Stomach (tissue), 9 donors: ENCODE results near the gene FGR. TPM values are rescaled to one million over a fixed set of nuclear protein-coding genes. Genes with fewer than 3 reads are reported as not detected.

Source experiments
- DNase-seq, 2 donors: peaks; one replicate each; pipeline versions ENCODE4 v3.0.0 to v3.0.0-alpha.2; 2013 to 2019
- H3K27ac ChIP-seq, 5 donors: fragments of 200-600 bp in 4 of 5; sonication (generic) in 4 of 5; one replicate each; pipeline ENCODE4 v1.5.1; 2013 to 2019; ENCODE audit warnings: mild to moderate bottlenecking in 1 of 5, moderate library complexity in 1 of 5
- H3K27me3 ChIP-seq, 3 donors: fragments of 200-600 bp; sonication (generic); one replicate each; pipeline ENCODE4 v1.5.1; 2017 to 2019; ENCODE audit warnings: mixed run types in 1 of 3
- H3K36me3 ChIP-seq, 4 donors: fragments of 200-600 bp; sonication (generic); 1 replicate in 3 of 4; 2 replicates in 1 of 4; pipeline ENCODE4 v1.5.1; 2016 to 2019
- H3K4me1 ChIP-seq, 4 donors: fragments of 200-600 bp; sonication (generic); one replicate each; pipeline ENCODE4 v1.5.1; 2016 to 2019
- H3K4me3 ChIP-seq, 4 donors: fragments of 200-600 bp; sonication (generic) in 3 of 4; one replicate each; pipeline ENCODE4 v1.5.1; 2016 to 2019; ENCODE audit warnings: mild to moderate bottlenecking in 1 of 4
- H3K9me3 ChIP-seq, 4 donors: fragments of 200-600 bp; sonication (generic); one replicate each; pipeline ENCODE4 v1.5.1; 2016 to 2019
- CTCF ChIP-seq, 7 experiments: fragments of 450-650 bp in 4 of 7; fragments of 200-600 bp in 3 of 7; sonication (generic) in 3 of 7; IDR thresholded peaks; one replicate each; pipeline ENCODE4 v1.5.1; 2016 to 2019; ENCODE audit warnings: antibody characterized with exemption in 7 of 7, control low read depth in 2 of 7, mild to moderate bottlenecking in 1 of 7
- EP300 ChIP-seq: sonication (generic); formaldehyde crosslinking; IDR thresholded peaks from one replicate; pipeline ENCODE4 v1.6.1; 2017; ENCODE audit warnings: antibody characterized with exemption
- POLR2A ChIP-seq, 4 donors: fragments of 450-650 bp; IDR thresholded peaks; one replicate each; pipeline ENCODE4 v1.6.1; 2016; ENCODE audit warnings: antibody characterized with exemption in 4 of 4, control low read depth in 2 of 4, mild to moderate bottlenecking in 1 of 4, moderate library complexity in 1 of 4
- POLR2AphosphoS5 ChIP-seq, 3 donors: sonication (generic); formaldehyde crosslinking; IDR thresholded peaks; one replicate each; pipeline ENCODE4 v1.6.1; 2016; ENCODE audit warnings: antibody characterized with exemption in 3 of 3
- WGBS, 5 donors: extraction: QIAGEN DNeasy Blood & Tissue Kit in 3 of 5; methylation state at CpG; one replicate each; pipeline versions ENCODE4 v1.1.5 to v1.1.7; 2013 to 2018; 5-methylcytosine and 5-hydroxymethylcytosine counted together
- intact Hi-C: fragments of 100-400 bp; cut with DNase I; formaldehyde crosslinking; loops from one replicate; pipeline ENCODE4 v1.15.1; 2023; ENCODE audit warnings: low total_unique reads
- polyA plus RNA-seq, 3 donors: library from polyadenylated mRNA; stranded (reverse); fragments of 200-250 nt; gene quantifications; one replicate each; pipeline ENCODE4 v1.2.3, GENCODE V29; 2013
- total RNA-seq, 5 donors: library from RNA; depleted of rRNA; stranded (reverse); fragments of >200 nt; gene quantifications; one replicate each; pipeline versions ENCODE4 v1.1.0 to v1.2.3, GENCODE V29; 2014 to 2016
- donor health status: healthy with polysubstance abuse.
- donor health status: Bipolar disorder and iron deficiency.
- donor health status: healthy.

FGR gene
- total and polyA plus RNA-seq, 8 donors: 3.1 to 9.9 (median 6.8) TPM; not detected in 2

GRCh38 chr1:27590917-27591508 is 44.0 kb downstream of the FGR start:
- H3K4me1 ChIP-seq: peaks cover 61 to 98% (median 85%) of the 10 kb centered on the region in 4 donors
- TF ChIP-seq EP300 (no peak), POLR2AphosphoS5 (IDR thresholded peaks at IDR 0.05) (no peak), POLR2A (IDR thresholded peaks at IDR 0.05) (no peak), CTCF (IDR thresholded peaks at IDR 0.05) (no peak)
- no peaks in the 10 kb centered on the region for H3K9me3 ChIP-seq
- H3K27me3 ChIP-seq: no peaks in the 10 kb centered on the region
- WGBS, 5 donors: 60 to 71% (median 62%) methylated on average over 3 to 5 of the region's 5 CpGs
- H3K27ac ChIP-seq: peak overlapping the region in 4 of 5 donors; percentile 57 to 74 (median 70)
- intact Hi-C loops: no loop called here
- DNase-seq: peak in 1 of 2 donors; percentile 71
- no peak overlapping the region for H3K4me3 ChIP-seq
- peaks cover 0 to 25% (median 3%) of the 10 kb centered on the region in 4 donors for H3K36me3 ChIP-seq

- Histone ChIP-seq H3K27me3 (no peaks in the 10 kb centered on the region), H3K27ac (peak overlapping the region in 4 of 5 donors; percentile 57 to 74 (median 70)), H3K4me1 (peaks cover 59 to 93% (median 77%) of the 10 kb centered on the region in 4 donors), H3K36me3 (peaks cover 0 to 21% (median 3%) of the 10 kb centered on the region in 4 donors), H3K4me3 (no peak overlapping the region), H3K9me3 (no peaks in the 10 kb centered on the region)
- WGBS, 5 donors: 22 to 41% (median 33%) methylated on average over 2 to 13 of the region's 13 CpGs
- DNase-seq: peak in 1 of 2 donors; percentile 84
- TF ChIP-seq POLR2AphosphoS5 (IDR thresholded peaks at IDR 0.05) (no peak), CTCF (IDR thresholded peaks at IDR 0.05) (no peak), POLR2A (IDR thresholded peaks at IDR 0.05) (no peak), EP300 (no peak)
- intact Hi-C loops: no loop called here
Measured at GRCh38 chr1:27589841-27590426, 45.1 kb downstream of the FGR start.

GRCh38 chr1:27589441-27589840 is 45.5 kb downstream of the FGR start:
- Histone ChIP-seq H3K9me3 (no peaks in the 10 kb centered on the region), H3K36me3 (peaks cover 0 to 18% (median 3%) of the 10 kb centered on the region in 4 donors), H3K4me3 (no peak overlapping the region), H3K27ac (peak overlapping the region in 4 of 5 donors; percentile 57 to 74 (median 70)), H3K4me1 (peaks cover 54 to 93% (median 75%) of the 10 kb centered on the region in 4 donors), H3K27me3 (no peaks in the 10 kb centered on the region)
- 51 to 79% (median 71%) methylated on average over 5 to 6 of the region's 6 CpGs for WGBS, 5 donors
- intact Hi-C loops: no loop called here
- no peak for TF ChIP-seq CTCF (IDR thresholded peaks at IDR 0.05)
- DNase-seq: no peak

GRCh38 chr1:27588256-27589232 is 46.4 kb downstream of the FGR start:
- intact Hi-C loops: no loop called here
- DNase-seq: peak in 1 of 2 donors; percentile 20
- Histone ChIP-seq H3K36me3 (peaks cover 0 to 13% (median 3%) of the 10 kb centered on the region in 4 donors), H3K9me3 (no peaks in the 10 kb centered on the region), H3K27me3 (no peaks in the 10 kb centered on the region), H3K4me1 (peaks cover 45 to 93% (median 68%) of the 10 kb centered on the region in 4 donors), H3K27ac (peak overlapping the region in 3 of 5 donors; percentile 66 to 74 (median 74)), H3K4me3 (no peak overlapping the region)
- 51 to 73% (median 72%) methylated on average over 9 to 12 of the region's 12 CpGs for WGBS, 5 donors
- TF ChIP-seq EP300 (no peak), POLR2AphosphoS5 (IDR thresholded peaks at IDR 0.05) (no peak), CTCF (IDR thresholded peaks at IDR 0.05) (no peak), POLR2A (IDR thresholded peaks at IDR 0.05) (no peak)
